ENCODE data around the gene ITPK1.

The ITPK1 gene

DNA sequence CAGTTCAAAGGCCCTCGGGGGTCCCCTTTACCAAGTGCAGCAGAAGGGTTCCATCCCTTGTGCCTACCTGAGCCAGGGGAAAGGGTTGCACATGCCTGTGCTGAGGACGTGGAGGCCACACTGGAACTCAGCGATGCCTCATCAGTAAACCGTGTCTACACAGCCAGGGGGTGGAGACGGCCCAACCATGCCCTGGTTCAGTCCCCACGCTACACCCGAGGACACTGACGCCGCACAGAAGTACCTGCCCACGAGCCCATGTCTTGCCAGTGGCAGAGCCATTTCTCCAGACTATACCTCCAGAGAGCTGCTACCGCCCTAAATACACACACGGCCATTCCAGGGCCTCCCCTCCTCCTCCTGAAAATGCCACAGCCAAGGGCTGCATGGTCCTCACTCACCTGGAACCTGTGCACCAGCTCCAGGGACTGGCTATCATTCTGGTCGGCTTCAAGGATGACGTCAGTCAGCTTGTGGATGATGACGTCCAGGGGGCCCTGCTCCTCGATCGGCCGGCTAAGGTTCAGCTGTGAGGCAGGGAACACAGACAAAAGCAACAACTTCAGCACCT lies 99.4 kb downstream of the ITPK1 start:
- H2BK5ac ChIP-seq (ENCODE audit: low read depth, low read length, poor library complexity, severe bottlenecking): no peak overlapping the region
- no peak overlapping the region for H2AFZ ChIP-seq (ENCODE audit: low read depth, low read length)
- H3K23ac ChIP-seq (ENCODE audit: low read length in 2 of 2): no peak overlapping the region
- H2BK12ac ChIP-seq (ENCODE audit: low read length in 2 of 2): no peak overlapping the region
- no peaks in the 10 kb centered on the region for H3K79me1 ChIP-seq (replicated peaks; ENCODE audit: low read length, poor library complexity, severe bottlenecking)
- H3K4me3 ChIP-seq (ENCODE audit: insufficient read depth in 1 of 2, low read depth in 1 of 2, low read length in 2 of 2): no peak overlapping the region
- H3K9ac ChIP-seq (ENCODE audit: low read length): no peak overlapping the region
- peaks cover 0 to 8% of the 10 kb centered on the region in 2 experiments for H3K36me3 ChIP-seq (ENCODE audit: control insufficient read depth in 1 of 2, insufficient read depth in 2 of 2, low read depth in 1 of 2, low read length in 2 of 2)
- peaks cover 3 to 6% of the 10 kb centered on the region in 2 experiments for H3K27me3 ChIP-seq (ENCODE audit: control insufficient read depth in 1 of 2, insufficient read depth in 1 of 2, low read length in 2 of 2)
- H2BK15ac ChIP-seq (ENCODE audit: low read depth, poor library complexity, severe bottlenecking): no peak overlapping the region
- H4K8ac ChIP-seq (ENCODE audit: low read length): no peak overlapping the region
- peaks cover 17% of the 10 kb centered on the region for H3K4me1 ChIP-seq (ENCODE audit: control insufficient read depth, insufficient read depth, low read depth, low read length)
- H2BK120ac ChIP-seq (ENCODE audit: low read depth, low read length): no peak overlapping the region
- no peaks in the 10 kb centered on the region for H3K9me3 ChIP-seq (ENCODE audit: control insufficient read depth, low read length)
- no peak overlapping the region for H4K91ac ChIP-seq (ENCODE audit: low read length)
- no peak for DNase-seq
- H2AK5ac ChIP-seq (ENCODE audit: low read length, severe bottlenecking): no peak overlapping the region
- no peak overlapping the region for H3K27ac ChIP-seq (ENCODE audit: low read length, poor library complexity, severe bottlenecking)
- no peak overlapping the region for H3K4me2 ChIP-seq (ENCODE audit: low read length, poor library complexity, severe bottlenecking)
- no peak overlapping the region for H3K18ac ChIP-seq (ENCODE audit: low read depth in 1 of 2, low read length in 2 of 2)
- H3K4ac ChIP-seq (ENCODE audit: low read depth in 1 of 2, low read length in 2 of 2): no peak overlapping the region
- 91% methylated on average over 18 of the region's 18 CpGs for WGBS
- no peak overlapping the region for H3K14ac ChIP-seq (ENCODE audit: low read length in 2 of 2)

DNA sequence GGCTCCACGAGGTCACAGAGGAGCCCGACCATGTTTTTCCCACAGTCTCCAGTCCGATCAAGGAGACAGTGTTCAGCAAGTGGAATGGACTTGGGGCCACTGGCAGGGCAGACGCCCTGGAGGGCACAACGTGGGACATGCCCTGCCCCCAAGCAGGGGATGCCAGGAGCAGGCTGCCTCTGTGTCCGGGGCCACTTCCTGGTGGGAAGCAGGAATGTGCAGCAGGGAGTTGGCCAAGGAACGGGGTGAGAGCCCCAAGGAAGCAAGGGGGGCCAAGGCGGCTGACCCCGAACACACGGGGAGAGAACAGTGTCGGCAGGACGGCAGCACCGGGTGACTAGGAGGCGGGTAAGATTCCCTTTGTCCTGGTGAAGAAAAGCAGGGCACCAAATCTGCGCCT lies 100.2 kb downstream of the ITPK1 start:
- no peak overlapping the region for H3K23ac ChIP-seq (ENCODE audit: low read length in 2 of 2)
- H3K4me1 ChIP-seq (ENCODE audit: control insufficient read depth, insufficient read depth, low read depth, low read length): peaks cover 19% of the 10 kb centered on the region
- H2AFZ ChIP-seq (ENCODE audit: low read depth, low read length): no peak overlapping the region
- no peak overlapping the region for H2AK5ac ChIP-seq (ENCODE audit: low read length, severe bottlenecking)
- no peak overlapping the region for H2BK15ac ChIP-seq (ENCODE audit: low read depth, poor library complexity, severe bottlenecking)
- H2BK5ac ChIP-seq (ENCODE audit: low read depth, low read length, poor library complexity, severe bottlenecking): no peak overlapping the region
- H3K27me3 ChIP-seq (ENCODE audit: control insufficient read depth in 1 of 2, insufficient read depth in 1 of 2, low read length in 2 of 2): peaks cover 3 to 6% of the 10 kb centered on the region in 2 experiments
- H2BK12ac ChIP-seq (ENCODE audit: low read length in 2 of 2): no peak overlapping the region
- no peak overlapping the region for H3K4me2 ChIP-seq (ENCODE audit: low read length, poor library complexity, severe bottlenecking)
- no peak overlapping the region for H3K9ac ChIP-seq (ENCODE audit: low read length)
- no peak overlapping the region for H3K27ac ChIP-seq (ENCODE audit: low read length, poor library complexity, severe bottlenecking)
- no peak overlapping the region for H3K4me3 ChIP-seq (ENCODE audit: insufficient read depth in 1 of 2, low read depth in 1 of 2, low read length in 2 of 2)
- DNase-seq: no peak
- no peak overlapping the region for H4K8ac ChIP-seq (ENCODE audit: low read length)
- H3K9me3 ChIP-seq (ENCODE audit: control insufficient read depth, low read length): no peaks in the 10 kb centered on the region
- WGBS: 89% methylated on average over 15 of the region's 15 CpGs
- H3K18ac ChIP-seq (ENCODE audit: low read depth in 1 of 2, low read length in 2 of 2): no peak overlapping the region
- H3K79me1 ChIP-seq (replicated peaks; ENCODE audit: low read length, poor library complexity, severe bottlenecking): no peaks in the 10 kb centered on the region
- no peak overlapping the region for H3K14ac ChIP-seq (ENCODE audit: low read length in 2 of 2)
- H4K91ac ChIP-seq (ENCODE audit: low read length): no peak overlapping the region
- no peak overlapping the region for H2BK120ac ChIP-seq (ENCODE audit: low read depth, low read length)
- no peak overlapping the region for H3K4ac ChIP-seq (ENCODE audit: low read depth in 1 of 2, low read length in 2 of 2)
- H3K36me3 ChIP-seq (ENCODE audit: control insufficient read depth in 1 of 2, insufficient read depth in 2 of 2, low read depth in 1 of 2, low read length in 2 of 2): peaks cover 0 to 12% of the 10 kb centered on the region in 2 experiments

DNA sequence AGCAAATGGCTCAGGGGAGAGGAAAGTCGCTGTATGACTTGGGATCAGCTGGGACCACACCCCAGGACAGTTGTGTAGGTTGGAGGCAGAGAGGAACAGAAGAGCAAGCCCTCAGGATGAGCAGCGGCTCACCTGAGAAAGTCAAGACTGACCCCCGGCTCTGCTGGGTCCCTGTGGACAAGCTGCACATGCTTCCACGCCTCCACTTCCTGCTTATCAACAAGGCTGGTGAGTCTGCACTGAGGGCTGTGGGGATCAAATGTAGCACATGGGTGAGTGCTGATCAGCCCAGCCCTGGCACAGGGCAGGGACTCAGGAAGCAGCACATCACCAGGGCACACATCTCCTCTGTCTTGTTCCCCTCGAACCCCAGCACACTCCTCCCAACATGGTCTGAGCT lies 100.7 kb downstream of the ITPK1 start:
- no peak overlapping the region for H4K91ac ChIP-seq (ENCODE audit: low read length)
- H3K18ac ChIP-seq (ENCODE audit: low read depth in 1 of 2, low read length in 2 of 2): no peak overlapping the region
- H3K14ac ChIP-seq (ENCODE audit: low read length in 2 of 2): no peak overlapping the region
- no peak overlapping the region for H2BK120ac ChIP-seq (ENCODE audit: low read depth, low read length)
- H3K27ac ChIP-seq (ENCODE audit: low read length, poor library complexity, severe bottlenecking): no peak overlapping the region
- H3K4me1 ChIP-seq (ENCODE audit: control insufficient read depth, insufficient read depth, low read depth, low read length): peaks cover 21% of the 10 kb centered on the region
- no peak for DNase-seq
- no peak overlapping the region for H3K4me3 ChIP-seq (ENCODE audit: insufficient read depth in 1 of 2, low read depth in 1 of 2, low read length in 2 of 2)
- no peak overlapping the region for H2BK5ac ChIP-seq (ENCODE audit: low read depth, low read length, poor library complexity, severe bottlenecking)
- no peak overlapping the region for H4K8ac ChIP-seq (ENCODE audit: low read length)
- H3K9ac ChIP-seq (ENCODE audit: low read length): no peak overlapping the region
- no peak overlapping the region for H2BK15ac ChIP-seq (ENCODE audit: low read depth, poor library complexity, severe bottlenecking)
- H2BK12ac ChIP-seq (ENCODE audit: low read length in 2 of 2): no peak overlapping the region
- 89% methylated on average over 5 of the region's 5 CpGs for WGBS
- peaks cover 3 to 6% of the 10 kb centered on the region in 2 experiments for H3K27me3 ChIP-seq (ENCODE audit: control insufficient read depth in 1 of 2, insufficient read depth in 1 of 2, low read length in 2 of 2)
- no peak overlapping the region for H2AK5ac ChIP-seq (ENCODE audit: low read length, severe bottlenecking)
- H3K9me3 ChIP-seq (ENCODE audit: control insufficient read depth, low read length): no peaks in the 10 kb centered on the region
- no peak overlapping the region for H3K23ac ChIP-seq (ENCODE audit: low read length in 2 of 2)
- H3K4ac ChIP-seq (ENCODE audit: low read depth in 1 of 2, low read length in 2 of 2): no peak overlapping the region
- H2AFZ ChIP-seq (ENCODE audit: low read depth, low read length): no peak overlapping the region
- H3K4me2 ChIP-seq (ENCODE audit: low read length, poor library complexity, severe bottlenecking): no peak overlapping the region
- H3K79me1 ChIP-seq (replicated peaks; ENCODE audit: low read length, poor library complexity, severe bottlenecking): no peaks in the 10 kb centered on the region
- peaks cover 0 to 12% of the 10 kb centered on the region in 2 experiments for H3K36me3 ChIP-seq (ENCODE audit: control insufficient read depth in 1 of 2, insufficient read depth in 2 of 2, low read depth in 1 of 2, low read length in 2 of 2)

DNA sequence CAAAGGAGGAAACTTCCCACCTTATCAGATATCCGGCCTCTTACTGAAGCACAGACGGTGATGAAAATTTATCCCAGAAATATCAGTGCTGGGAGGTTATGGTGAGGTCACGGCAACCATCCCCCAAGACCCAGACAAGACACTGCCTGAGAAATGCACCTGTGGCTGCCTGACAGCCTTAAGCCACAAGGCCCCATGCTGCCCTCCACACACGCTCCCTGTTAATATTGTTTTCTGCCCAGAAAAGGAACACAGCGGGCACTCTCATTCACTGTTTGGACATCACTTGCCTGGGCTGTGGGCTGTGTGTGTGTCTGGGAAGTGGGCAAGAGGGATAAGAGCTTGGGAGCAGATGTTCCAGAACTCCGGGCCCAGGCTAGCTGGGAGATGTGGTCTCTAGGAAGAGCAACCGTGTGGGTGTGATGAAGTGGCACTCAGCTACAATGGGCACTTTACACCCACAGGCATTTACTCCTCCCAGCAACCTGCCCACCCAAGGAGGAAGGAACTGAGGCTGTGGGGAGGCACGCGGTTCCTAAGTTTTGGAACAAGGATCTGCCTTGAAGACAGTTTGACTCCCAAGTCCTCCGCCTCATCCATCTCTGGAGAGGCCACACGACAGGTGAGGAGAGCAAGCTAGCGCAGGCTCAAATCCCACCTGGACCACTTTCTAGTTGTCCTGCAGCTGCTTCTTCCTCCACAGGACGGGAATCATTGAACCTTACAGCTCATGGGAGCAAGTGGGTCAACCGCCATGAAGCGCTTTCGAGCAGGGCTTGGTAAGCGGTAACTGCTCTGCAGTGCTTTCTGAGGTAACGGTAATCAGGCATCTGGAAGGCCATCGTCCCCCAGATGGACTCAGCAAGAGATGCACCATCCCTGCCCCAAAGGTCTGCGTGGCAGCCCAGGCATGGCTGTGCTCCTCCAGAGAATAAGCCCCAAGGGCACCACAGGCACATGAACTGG lies 101.4 kb downstream of the ITPK1 start:
- Histone ChIP-seq H2BK120ac (ENCODE audit: low read depth, low read length) (no peak overlapping the region), H3K14ac (ENCODE audit: low read length in 2 of 2) (no peak overlapping the region), H3K4ac (ENCODE audit: low read depth in 1 of 2, low read length in 2 of 2) (no peak overlapping the region), H2AFZ (ENCODE audit: low read depth, low read length) (no peak overlapping the region), H2AK5ac (ENCODE audit: low read length, severe bottlenecking) (no peak overlapping the region), H2BK12ac (ENCODE audit: low read length in 2 of 2) (no peak overlapping the region), H3K4me1 (ENCODE audit: control insufficient read depth, insufficient read depth, low read depth, low read length) (peaks cover 22% of the 10 kb centered on the region), H3K23ac (ENCODE audit: low read length in 2 of 2) (no peak overlapping the region), H3K4me3 (ENCODE audit: insufficient read depth in 1 of 2, low read depth in 1 of 2, low read length in 2 of 2) (no peak overlapping the region), H3K9ac (ENCODE audit: low read length) (no peak overlapping the region), H3K27me3 (ENCODE audit: control insufficient read depth in 1 of 2, insufficient read depth in 1 of 2, low read length in 2 of 2) (peaks cover 0 to 6% of the 10 kb centered on the region in 2 experiments), H3K79me1 (replicated peaks; ENCODE audit: low read length, poor library complexity, severe bottlenecking) (no peaks in the 10 kb centered on the region), H4K91ac (ENCODE audit: low read length) (no peak overlapping the region), H3K9me3 (ENCODE audit: control insufficient read depth, low read length) (no peaks in the 10 kb centered on the region), H3K27ac (ENCODE audit: low read length, poor library complexity, severe bottlenecking) (no peak overlapping the region), H3K36me3 (ENCODE audit: control insufficient read depth in 1 of 2, insufficient read depth in 2 of 2, low read depth in 1 of 2, low read length in 2 of 2) (peaks cover 0 to 12% of the 10 kb centered on the region in 2 experiments), H2BK5ac (ENCODE audit: low read depth, low read length, poor library complexity, severe bottlenecking) (no peak overlapping the region), H4K8ac (ENCODE audit: low read length) (no peak overlapping the region), H2BK15ac (ENCODE audit: low read depth, poor library complexity, severe bottlenecking) (no peak overlapping the region), H3K18ac (ENCODE audit: low read depth in 1 of 2, low read length in 2 of 2) (no peak overlapping the region), H3K4me2 (ENCODE audit: low read length, poor library complexity, severe bottlenecking) (no peak overlapping the region)
- DNase-seq: no peak
- WGBS: 94% methylated on average over 19 of the region's 20 CpGs

All from mesenchymal stem cell (in vitro differentiated cells and primary cell).